Left ventricle myocardium superior (tissue), 1 donor: Measurements from ENCODE around the gene RASA3. TPM values are rescaled to one million over a fixed set of nuclear protein-coding genes. Genes with fewer than 3 reads are reported as not detected.

Experiments
- ATAC-seq: fragments of 200-7000 bp; cut with Tn5 transposase; one replicate; pipeline ENCODE4 v1.9.1; 2020; ENCODE audit warnings: mild to moderate bottlenecking, moderate library complexity
- DNase-seq: peaks from one replicate; pipeline ENCODE4 v3.0.0-alpha.2; 2020
- intact Hi-C: fragments of 100-400 bp; cut with micrococcal nuclease; formaldehyde crosslinking; loops from one replicate; pipeline ENCODE4 v1.11.0; 2022
- total RNA-seq: library from RNA; stranded (reverse); fragmentation: NEBNext Ultra II Directional; extraction: Animal tissue kit (Norgen Biotek cat#: 25700); gene quantifications from one replicate; pipeline ENCODE4 v1.2.1, GENCODE V29; 2021
- donor health status: DM: no; HTN: yes; CAD: no; lungs with severe emphysema.

RASA3 gene
- total RNA-seq, 1 donor from 2014 or later: 12.3 TPM

DNA sequence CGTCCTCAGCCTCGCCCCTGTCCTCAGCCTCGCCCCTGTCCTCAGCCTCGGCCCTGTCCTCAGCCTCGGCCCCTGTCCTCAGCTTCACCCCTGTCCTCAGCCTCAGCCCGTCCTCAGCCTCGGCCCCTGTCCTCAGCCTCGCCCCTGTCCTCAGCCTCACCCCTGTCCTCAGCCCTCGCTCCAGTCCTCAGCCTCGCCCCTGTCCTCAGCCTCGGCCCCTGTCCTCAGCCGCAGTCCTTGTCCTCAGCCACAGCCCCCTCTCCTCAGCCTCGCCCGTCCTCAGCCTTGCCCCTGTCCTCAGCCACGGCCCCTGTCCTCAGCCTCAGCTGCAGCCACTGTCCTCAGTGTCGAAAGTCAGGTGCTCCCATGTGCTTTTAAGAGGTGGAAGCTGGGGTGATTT, 169.0 kb downstream of the RASA3 start:
- peak; percentile 9 for DNase-seq
- no peak for ATAC-seq
- intact Hi-C loops: no loop called here

DNA sequence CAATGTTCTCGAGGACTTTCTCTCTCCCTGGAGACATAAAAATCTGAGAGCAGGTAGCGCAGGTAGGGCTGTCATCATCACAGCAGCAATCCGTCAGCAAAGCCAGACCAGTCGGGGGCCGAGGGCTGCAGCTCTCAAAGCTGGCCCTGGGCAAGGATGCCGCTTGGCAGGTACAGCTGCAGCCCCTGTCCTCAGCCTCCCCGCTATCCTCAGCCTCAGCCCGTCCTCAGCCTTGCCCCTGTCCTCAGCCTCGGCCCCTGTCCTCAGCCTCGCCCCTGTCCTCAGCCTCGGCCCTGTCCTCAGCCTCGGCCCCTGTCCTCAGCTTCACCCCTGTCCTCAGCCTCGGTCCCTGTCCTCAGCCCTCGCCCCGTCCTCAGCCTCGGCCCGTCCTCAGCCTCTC, 169.4 kb downstream of the RASA3 start:
- DNase-seq (peak; percentile 22), ATAC-seq (no peak)
- intact Hi-C loops: no loop called here

DNA sequence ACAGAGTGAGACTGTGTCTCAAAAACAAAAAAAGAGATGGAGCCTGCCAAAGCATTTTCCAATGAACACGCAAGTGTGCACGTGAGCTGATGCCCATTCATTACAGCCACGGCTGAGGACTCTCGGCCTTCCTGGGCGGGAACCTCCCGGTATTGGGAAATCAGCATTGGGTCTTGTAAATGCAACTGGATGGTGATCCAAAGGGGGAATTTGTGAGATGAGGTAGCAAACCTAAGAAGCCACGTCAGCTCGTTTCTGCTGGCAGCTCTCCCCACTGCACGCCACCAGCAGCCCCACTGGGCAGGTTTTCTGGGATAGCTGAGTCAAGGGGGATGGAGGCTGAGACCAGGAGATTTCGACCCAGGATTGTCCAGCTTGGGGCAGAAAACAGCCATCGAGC, 170.0 kb downstream of the RASA3 start:
- intact Hi-C loops: no loop called here
- DNase-seq (peak; percentile 3), ATAC-seq (no peak)

DNA sequence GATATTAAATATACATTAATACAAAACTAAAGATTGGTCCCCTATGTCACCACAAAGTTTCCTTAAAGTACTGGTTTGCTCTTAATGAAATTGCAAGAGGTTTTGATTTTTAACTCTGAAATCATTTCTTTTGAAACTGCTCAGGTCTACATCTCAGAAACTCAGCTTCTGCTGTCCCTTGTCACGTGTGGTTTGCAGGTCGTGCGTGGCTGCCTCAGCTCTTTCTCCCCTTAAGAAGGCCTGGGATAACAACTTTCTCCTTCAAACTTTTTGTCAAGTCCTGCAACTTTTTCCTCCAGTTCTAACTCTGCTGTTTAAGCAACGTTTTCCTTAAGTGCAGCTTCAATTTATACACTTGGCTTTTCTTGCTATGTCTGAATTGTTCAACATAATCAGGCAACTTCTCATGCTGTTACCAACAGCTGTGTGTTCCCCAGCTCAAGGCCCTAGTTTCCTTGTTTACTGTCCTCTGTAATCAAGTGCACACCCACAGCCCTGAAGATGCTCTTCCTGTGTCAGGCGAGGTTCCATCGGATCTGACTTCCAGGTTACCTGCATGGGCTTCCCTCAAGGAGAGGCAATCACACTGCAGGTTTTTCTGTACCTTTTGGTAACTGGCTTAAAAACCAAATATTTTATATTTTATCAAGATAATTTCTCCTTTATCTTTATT, 172.0 kb downstream of the RASA3 start:
- intact Hi-C loops: no loop called here
- ATAC-seq (no peak), DNase-seq (no peak)

DNA sequence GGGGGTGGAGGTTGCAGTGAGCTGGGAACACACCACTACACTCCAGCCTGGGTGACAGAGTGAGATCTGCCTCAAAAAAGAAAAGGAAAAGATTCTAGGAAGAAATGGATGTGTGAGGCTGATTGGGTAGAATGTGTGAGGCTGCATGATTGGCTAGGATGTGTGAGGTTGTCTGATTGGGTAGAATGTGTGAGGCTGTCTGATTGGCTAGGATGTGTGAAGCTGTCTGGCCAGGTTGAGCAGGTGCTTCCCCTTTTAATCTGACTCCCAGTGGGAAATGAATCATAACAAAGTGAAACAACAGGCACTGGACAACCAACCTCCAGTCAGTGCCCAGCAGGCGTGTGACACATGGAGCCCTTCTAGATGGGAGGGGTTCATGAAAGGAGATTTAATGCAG, 173.2 kb downstream of the RASA3 start:
- intact Hi-C loops: no loop called here
- DNase-seq: peak; percentile 3
- no peak for ATAC-seq

DNA sequence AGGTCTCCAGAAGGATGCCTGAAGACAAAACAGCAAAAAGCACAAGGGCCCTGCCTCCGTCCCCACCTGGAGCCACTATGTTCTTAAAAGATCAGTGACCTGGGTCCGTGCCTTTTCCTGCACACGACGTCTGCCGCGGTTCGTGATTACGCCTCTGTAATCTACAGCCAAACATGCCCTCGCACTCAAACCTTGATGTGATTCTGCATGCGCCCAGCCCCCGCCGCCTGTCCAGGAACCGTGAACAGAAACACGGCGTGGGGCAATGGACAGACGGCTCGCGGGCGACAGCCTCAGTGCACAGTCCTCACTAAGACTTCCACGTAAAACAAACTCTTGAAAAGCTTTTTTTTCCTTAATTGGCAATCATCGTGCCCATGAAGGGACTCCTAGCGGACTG, 174.1 kb downstream of the RASA3 start:
- DNase-seq (peak; percentile 20), ATAC-seq (no peak)
- intact Hi-C loops: no loop called here

DNA sequence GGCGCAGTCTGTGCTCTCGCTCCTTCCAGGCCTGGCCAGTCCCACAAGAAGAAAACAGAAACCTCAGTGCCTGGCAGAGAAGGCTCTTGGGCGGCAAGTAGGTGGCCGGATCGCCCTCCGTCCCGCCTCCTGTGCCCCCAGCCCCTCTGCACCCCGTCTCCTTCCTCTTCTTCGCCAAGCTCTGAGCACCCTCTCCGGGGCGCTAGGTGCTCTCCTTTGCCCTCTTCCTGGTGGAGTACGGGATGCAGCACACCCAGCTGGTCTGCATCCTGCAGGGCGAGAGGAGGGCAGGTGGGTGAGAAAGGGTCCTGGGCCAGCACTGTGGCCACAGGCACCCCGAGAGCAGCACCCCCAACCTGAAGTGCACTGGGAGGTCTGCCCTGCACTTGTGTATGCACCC, 175.9 kb downstream of the RASA3 start:
- DNase-seq (peak; percentile 12), ATAC-seq (no peak)
- intact Hi-C loops: no loop called here

DNA sequence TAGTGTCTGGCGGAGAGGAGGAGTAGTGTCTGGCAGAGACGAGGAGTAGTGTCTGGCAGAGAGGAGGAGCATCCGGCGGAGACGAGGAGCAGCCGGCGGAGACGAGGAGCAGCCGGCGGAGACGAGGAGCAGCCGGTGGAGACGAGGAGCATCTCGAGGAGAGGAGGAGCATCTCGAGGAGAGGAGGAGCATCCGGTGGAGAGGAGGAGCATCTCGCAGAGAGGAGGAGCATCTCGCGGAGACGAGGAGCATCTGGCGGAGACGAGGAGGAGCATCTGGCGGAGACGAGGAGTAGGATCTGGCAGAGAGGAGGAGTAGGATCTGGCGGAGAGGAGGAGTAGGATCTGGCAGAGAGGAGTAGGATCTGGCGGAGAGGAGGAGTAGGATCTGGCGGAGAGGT, 176.7 kb downstream of the RASA3 start:
- DNase-seq (peak; percentile 18), ATAC-seq (no peak)

DNA sequence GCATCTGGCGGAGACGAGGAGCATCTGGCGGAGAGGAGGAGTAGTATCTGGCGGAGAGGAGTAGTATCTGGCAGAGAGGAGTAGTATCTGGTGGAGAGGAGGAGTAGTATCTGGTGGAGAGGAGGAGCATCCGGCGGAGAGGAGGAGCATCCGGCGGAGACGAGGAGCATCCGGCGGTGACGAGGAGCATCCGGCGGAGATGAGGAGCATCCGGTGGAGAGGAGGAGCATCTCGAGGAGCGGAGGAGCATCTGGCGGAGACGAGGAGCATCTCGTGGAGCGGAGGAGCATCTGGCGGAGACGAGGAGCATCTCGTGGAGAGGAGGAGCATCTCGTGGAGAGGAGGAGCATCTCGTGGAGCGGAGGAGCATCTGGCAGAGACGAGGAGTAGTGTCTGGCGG, 177.2 kb downstream of the RASA3 start:
- no peak for ATAC-seq
- peak; percentile 1 for DNase-seq
- intact Hi-C loops: no loop called here

More for the DNA sequence above, 176.7 kb downstream of the RASA3 start:
- intact Hi-C loops: no loop called here

DNA sequence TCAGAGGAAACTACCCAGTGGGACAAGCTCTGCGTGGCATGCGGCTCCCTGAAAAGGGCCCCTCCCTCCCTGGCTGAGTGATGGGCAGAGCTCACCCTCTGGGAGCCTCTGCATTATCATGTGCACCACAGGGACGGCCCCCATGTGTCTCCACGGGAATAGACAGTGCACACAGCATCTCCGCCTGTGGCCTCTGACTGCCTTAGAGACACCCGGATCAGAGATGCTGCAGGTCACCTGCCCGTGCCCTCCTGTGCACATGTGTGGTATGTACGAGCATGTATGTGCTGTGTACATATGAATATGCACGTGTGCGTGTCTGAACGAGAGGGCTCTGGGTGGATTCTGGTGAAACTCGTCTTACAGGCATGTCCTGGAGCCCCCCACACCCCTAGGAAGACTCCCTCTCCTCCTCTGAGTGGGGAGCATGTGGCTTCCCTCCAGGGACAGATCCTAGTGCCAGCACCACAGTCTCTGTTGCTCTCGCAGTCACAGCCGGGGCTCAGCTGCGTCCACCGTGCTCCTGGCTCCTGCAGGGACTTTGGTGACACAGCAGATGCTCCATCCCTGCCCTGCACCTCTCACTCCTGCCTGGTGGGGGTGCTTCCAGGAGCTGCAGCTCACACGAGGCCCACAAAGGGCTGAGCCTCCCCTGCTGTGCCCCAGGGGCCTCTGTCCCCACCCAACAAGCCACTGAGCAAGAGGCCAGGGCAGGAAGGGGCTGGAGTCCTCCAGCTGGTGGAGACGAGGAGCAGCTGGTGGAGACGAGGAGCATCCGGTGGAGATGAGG, 178.2 kb downstream of the RASA3 start:
- ATAC-seq (no peak), DNase-seq (peak; percentile 21)
- intact Hi-C loops: no loop called here

DNA sequence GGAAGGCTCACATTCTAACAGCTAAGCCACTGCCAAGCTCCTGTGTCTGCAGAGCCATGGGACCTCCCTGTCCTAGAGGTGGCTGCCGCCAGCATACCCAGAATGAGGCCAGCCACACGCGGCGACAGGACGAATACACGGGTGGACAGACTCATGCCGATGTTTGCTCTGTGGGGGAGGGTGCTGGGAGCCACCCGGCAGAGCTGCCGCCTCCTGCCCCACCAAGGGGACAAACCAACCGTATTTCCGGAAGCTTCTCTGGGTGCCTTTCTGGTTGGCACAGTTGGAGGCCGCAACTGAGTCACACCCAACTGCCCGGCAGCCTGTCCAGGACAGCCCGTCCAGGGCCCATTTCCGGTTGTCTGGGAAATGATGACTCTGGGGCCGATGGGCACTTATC, 178.9 kb downstream of the RASA3 start:
- intact Hi-C loops: no loop called here
- ATAC-seq (no peak), DNase-seq (peak; percentile 18)

DNA sequence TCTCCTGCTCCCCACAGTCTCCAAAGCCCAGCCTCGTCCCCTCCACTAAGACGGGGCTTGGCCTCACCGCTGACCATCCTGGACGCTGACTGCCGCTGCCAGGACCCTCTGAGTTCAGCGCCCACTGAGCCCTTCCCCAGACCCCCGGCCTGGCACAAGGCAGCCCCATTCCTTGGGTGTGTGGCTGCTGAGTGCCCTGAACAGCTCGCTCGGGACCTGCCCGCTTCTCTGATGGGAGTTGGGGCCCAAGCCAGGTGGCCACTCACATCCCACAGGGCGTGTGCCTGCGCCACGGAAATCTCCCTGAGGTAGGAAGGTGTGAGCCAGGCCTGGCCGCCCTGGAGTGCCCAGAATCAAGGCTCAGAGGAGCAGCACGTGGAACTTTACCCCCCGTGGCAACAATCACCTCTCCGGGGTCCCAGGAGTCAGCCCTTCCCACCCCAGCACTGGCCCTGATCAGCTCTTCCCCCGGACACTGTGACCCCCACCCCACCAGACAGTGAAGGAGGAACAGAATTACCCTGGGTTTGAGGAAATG, 179.4 kb downstream of the RASA3 start:
- ATAC-seq (no peak), DNase-seq (peak; percentile 20)
- intact Hi-C loops: no loop called here

DNA sequence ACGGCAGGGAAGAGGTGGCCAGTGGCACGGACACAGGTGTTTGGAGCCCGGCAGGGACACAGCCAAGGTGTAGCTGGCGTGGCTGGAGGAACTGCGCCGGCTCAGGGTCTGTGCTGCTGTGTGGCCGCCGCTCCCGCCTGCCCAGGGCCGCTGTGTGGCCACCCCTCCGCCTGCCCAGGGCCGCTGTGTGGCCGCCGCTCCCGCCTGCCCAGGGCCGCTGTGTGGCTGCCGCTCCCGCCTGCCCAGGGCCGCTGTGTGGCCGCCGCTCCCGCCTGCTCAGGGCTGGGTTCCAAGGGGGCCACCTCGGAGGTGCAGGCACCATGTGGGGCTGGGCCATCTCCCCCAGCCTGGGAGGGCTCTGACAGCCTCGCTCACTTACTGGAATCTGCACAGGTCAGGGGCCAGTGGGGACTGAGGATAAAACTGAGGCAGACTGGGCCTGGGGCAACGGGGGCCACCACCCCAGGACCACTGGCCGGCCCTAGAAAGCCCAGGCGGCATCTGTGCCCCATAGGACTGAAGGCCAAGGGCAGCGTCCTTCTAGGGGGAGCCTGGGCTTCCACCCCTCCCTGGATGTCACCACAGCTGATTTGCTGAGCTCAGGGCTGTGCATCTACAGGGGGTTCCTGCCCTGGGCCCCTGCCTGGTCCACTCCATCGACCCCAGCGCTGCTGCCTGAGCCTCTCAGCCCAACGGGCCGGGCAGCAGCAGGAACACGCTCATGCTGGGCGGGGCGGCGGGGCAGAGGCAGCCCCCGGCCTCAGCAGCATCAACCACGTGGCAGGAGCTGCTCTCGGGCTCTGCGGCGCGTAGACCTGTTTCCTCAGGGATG, 180.1 kb downstream of the RASA3 start:
- DNase-seq: peak; percentile 25
- ATAC-seq: no peak
- intact Hi-C loops: no loop called here

DNA sequence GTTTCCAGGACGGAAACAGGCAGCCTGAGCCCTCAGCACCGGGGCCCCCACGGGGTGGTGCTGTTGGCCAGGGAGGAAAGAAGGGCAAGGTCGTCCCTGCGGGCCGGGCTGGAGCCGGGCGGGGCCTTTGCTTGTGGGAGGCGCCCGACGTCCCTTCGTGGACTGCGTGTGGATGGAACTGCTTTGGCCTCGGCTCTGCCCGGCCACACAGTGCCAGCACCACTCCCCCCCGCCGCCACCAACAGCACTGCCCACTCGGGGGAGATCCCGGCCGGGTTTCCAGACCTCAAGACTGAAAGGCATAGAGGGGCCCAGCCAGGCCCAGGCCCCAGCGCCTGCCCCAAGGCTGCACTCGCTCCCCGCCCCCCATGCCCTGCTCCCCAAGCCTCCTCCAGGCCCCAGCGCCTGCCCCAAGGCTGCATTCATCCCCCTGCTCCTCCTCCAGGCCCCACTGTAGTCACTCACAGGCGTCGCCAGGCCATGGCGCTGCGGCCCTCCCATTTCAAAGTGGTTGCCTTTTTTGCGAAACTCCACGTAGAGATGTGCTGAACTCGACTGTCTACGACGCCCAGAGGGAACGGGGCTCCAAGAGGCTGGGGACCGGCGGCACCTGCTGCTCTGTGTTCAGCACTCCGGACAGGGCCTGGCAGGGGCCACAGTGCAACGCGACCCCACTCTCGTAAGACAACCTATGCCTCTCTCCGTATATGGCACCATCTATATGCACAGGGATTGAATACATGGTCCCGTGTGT, 181.0 kb downstream of the RASA3 start:
- DNase-seq: peak; percentile 93
- intact Hi-C loops: no loop called here
- ATAC-seq: peak; percentile 97

DNA sequence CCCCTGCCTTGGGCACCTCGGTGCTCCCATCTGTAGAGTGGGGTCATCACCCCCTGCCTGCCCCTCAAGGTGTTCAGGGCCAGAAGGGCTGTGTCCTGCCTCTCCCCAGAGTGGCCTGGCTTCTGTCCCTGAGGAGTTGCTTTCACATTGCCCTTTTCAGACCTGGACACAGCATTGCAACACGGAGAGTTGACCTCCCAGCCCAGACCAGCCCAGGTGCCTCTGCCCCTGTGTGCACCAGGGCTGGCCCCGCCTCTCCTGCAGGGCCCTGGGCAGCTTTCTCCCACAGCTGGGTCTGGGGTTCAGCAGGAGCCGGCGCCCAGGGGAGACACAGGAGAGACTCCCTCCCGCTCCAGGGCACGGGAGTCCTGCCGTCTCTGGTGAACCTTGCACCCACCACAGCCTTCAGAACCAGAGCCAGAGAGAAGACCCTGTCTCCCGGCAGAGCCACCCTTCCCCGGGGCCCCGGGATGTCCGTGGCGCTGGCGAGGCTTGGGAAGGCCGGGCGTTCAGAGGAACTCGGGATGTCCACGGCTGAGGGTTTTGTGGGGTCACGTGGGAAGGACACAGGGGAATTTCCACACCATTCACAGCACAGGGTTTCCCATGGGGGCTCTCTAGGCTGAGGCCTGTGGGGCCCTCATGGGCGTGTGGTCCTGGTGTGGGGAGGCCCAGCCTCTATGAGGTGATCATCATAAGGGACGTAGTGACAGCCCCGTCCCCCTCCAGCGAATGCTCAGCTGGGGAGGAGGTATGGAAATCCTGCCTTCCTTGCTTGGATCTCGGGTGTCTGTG, 181.8 kb downstream of the RASA3 start:
- intact Hi-C loops: no loop called here
- ATAC-seq: no peak
- peak; percentile 30 for DNase-seq

DNA sequence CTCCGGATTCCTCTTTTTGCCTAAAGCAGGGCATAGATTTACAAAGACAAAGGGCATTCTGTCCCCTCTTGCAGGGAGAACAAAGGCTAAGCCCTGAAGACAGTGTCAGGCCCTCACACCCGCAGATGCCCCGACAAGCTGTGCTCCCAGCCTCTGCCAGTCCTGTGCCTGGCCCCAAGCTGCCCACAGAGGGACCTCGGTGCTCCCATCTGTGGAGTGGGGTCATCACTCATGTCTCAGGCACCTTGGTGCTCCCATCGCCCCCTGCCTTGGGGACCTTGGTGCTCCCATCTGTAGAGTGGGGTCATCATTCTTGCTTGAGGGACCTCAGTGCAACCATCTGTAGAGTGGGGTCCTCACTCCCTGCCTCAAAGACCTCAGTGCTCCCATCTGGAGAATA, 182.9 kb downstream of the RASA3 start:
- ATAC-seq: no peak
- intact Hi-C loops: loop anchor here (5.0 kb wide), 1 partner anchor 278 kb away; no protein-coding TSS in a partner anchor
- peak; percentile 6 for DNase-seq

DNA sequence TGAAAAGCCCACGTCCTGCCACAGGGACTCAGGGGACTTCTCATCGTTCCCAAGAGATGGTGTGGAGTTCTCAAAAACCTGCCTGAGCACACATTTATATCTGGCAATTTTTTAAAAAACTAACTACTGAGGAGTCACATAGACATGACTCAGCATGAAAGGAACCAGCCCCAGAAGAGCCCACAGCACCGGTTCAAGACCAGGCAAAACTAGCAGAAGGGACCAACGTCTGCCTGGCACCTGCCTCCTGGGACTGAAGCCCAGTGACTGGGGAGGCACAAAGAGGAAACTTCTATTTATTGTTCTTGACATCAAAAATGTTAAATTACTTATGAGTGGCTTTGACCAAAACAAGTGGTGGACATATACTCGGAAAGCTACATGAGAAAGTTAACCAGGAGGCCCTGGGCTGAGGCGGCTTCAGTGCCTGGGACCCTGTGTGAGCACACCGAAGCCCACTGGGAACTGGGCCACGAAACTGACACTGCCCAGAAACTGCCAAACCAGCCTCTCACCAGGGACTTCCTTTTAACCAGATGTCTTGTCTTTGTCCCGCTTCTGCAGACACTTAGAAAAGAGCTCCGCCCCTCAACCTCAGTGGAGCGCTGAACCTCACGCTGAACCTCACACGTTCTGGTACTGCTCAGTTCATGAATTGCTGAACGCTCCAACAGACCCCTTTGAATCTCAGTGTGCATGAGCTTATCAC, 184.2 kb downstream of the RASA3 start:
- ATAC-seq: no peak
- peak; percentile 29 for DNase-seq
- intact Hi-C loops: loop anchor here (5.0 kb wide), 1 partner anchor 279 kb away; no protein-coding TSS in a partner anchor
